ENCODE measurements around the gene HOXA7. TPM values are rescaled to one million over a fixed set of nuclear protein-coding genes. Genes with fewer than 3 reads are reported as not detected.

The HOXA7 gene
- total RNA-seq, 4 donors from 2014 or later: 8.7 to 16.9 (median 11.3) TPM

DNA sequence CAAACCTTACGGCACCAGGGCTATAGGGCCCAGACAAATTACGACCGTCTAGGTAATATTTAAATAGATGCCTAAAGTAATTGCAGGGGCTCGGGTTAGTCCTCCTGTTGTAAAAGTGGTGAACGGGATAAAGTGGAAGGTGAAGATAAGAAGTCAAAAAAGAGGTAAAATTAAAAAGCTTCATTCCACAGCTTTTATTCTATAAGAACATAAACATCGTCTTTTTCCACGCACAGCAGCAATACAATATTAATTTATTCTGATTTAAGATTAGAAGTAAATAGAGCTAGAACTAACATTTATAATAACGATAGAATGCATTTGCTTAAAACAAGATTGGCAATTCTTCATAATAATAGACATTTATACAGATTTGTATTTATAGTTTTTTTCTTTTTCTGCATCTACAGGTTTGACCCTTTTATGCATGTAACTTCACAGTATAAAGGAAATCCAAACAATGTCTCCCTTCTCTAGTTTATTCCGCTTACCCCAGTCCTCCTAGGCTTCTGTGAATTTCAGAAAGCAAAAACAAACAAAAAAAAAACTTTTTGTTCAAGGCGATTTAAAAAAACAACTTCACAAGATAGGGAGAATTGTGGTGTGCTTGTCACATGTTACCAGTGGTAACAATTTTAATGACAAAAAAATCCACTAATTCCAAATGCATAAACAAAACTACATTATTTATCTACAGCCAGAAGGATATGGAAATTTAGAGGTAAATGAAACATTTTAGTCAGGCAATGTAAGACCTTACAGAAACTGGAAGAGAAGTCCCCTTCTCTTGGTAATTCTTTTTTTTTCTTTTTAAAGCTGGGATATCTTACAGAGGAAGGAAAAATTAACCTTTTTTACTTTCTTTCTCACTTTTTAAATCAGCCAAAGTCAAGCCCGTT, 14.2 kb upstream of the HOXA7 start:
- Histone ChIP-seq H3K9me3 (no peaks in the 10 kb centered on the region), H3K27ac (peak overlapping the region; percentile 67 to 94 (median 88)), H3K4me3 (peak overlapping the region; percentile 54 to 74 (median 64)), H3K36me3 (no peaks in the 10 kb centered on the region), H3K4me1 (peaks cover 0 to 66% (median 15%) of the 10 kb centered on the region in 4 donors), H3K27me3 (peaks cover 0 to 95% of the 10 kb centered on the region in 2 donors)
- DNase-seq (ENCODE audit: low spot score in 2 of 2): no peak
- no peak for TF ChIP-seq POLR2A (IDR thresholded peaks at IDR 0.05)
- TF ChIP-seq, protein P1, sequence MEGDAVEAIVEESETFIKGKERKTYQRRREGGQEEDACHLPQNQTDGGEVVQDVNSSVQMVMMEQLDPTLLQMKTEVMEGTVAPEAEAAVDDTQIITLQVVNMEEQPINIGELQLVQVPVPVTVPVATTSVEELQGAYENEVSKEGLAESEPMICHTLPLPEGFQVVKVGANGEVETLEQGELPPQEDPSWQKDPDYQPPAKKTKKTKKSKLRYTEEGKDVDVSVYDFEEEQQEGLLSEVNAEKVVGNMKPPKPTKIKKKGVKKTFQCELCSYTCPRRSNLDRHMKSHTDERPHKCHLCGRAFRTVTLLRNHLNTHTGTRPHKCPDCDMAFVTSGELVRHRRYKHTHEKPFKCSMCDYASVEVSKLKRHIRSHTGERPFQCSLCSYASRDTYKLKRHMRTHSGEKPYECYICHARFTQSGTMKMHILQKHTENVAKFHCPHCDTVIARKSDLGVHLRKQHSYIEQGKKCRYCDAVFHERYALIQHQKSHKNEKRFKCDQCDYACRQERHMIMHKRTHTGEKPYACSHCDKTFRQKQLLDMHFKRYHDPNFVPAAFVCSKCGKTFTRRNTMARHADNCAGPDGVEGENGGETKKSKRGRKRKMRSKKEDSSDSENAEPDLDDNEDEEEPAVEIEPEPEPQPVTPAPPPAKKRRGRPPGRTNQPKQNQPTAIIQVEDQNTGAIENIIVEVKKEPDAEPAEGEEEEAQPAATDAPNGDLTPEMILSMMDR (IDR thresholded peaks at IDR 0.05): no peak
- TF ChIP-seq EP300 (IDR thresholded peaks at IDR 0.05): no peak
- 44 to 54% methylated on average over 11 of the region's 11 CpGs for WGBS, 2 donors

DNA sequence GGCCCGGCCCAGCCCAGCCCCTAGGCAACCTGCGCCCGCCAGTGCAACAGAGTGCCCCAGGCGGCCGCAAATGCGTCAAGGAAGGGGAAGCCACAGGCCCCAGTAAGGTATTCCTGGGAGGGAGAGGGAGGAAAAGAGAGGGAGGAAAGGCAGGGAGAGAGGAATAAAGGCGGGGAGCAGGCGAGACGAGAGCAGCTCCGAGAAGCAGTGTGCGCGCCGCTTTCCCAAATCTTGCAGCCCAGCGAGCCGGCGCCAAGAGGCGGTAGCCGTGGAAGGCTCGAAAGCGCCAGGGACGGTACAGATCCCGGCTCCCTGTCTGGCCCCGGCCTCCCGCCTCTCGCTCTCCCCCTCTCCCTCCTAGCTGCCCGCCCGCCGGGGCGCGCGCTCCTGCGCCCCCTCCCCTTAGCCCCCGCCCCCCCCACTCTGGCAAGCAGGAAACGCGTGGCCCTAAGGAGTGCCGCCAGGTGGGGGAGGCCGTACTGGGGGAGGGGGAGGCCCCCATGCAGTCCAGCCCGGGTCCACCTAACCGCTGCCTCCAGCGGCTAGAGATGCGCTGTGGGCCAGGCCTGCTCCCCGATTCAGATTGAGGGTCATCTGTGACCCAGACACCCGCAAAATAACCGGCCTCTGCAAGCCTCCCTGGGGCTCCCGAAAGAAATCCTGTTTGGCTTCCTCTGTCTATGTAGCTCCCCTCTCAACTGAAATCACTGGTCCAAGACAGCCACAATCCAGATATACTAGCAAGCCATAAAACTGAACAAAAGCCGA, 13.4 kb upstream of the HOXA7 start:
- Histone ChIP-seq H3K4me3 (peak overlapping the region; percentile 24 to 74 (median 32)), H3K36me3 (no peaks in the 10 kb centered on the region), H3K27ac (peak overlapping the region; percentile 67 to 94 (median 88)), H3K27me3 (peaks cover 0 to 95% of the 10 kb centered on the region in 2 donors), H3K9me3 (no peaks in the 10 kb centered on the region), H3K4me1 (peaks cover 0 to 70% (median 15%) of the 10 kb centered on the region in 4 donors)
- WGBS, 2 donors: 5% methylated on average over 31 to 33 of the region's 46 CpGs
- TF ChIP-seq, protein P1 (IDR thresholded peaks at IDR 0.05): no peak
- TF ChIP-seq EP300 (IDR thresholded peaks at IDR 0.05): no peak
- TF ChIP-seq POLR2A (IDR thresholded peaks at IDR 0.05): peak in 1 of 2 donors; percentile 16
- DNase-seq (ENCODE audit: low spot score in 2 of 2): peak in 1 of 2 donors; percentile 13

DNA sequence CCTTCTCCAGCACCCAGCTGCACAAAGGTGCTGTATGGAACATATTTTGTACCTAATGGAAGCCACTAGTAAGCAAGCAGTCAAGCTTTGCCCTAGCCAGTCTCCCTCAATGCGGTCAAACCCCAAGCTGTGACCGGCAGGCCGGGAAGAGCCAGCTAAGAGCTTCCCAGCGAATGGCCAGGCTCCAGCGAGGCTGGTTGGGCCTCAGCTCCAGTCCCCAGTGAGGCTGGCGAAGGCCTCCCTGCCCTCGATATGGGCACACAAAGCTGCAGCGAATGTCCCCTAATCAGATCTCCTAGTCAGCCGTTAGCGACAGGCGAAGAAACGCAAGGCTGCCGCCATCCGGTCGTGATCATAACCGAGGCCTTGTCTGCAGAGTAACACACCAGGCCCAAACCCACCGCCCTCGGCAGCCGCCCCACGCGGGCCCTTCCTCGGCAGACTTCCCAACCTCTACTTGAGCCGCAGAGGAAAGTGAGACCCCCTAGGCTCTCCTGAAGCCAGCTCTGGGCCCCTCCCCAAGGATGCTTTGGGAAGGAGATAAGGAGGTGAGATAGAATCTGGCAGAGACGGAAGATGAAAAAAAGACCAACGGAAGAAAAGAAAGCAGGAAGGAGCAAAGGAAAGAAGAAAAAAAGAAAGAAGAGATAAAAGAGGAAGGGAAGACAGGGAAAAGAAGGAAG, 11.9 kb upstream of the HOXA7 start:
- WGBS, 2 donors: 23 to 39% methylated on average over 15 to 25 of the region's 25 CpGs
- Histone ChIP-seq H3K27me3 (peaks cover 0 to 99% of the 10 kb centered on the region in 2 donors), H3K36me3 (no peaks in the 10 kb centered on the region), H3K4me3 (peak overlapping the region; percentile 6 to 74 (median 18)), H3K9me3 (no peaks in the 10 kb centered on the region), H3K27ac (peak overlapping the region; percentile 67 to 94 (median 88)), H3K4me1 (peaks cover 0 to 68% (median 10%) of the 10 kb centered on the region in 4 donors)
- TF ChIP-seq EP300 (IDR thresholded peaks at IDR 0.05) (peak in 1 of 2 donors; percentile 11), POLR2A (IDR thresholded peaks at IDR 0.05) (no peak)
- no peak for DNase-seq (ENCODE audit: low spot score in 2 of 2)

DNA sequence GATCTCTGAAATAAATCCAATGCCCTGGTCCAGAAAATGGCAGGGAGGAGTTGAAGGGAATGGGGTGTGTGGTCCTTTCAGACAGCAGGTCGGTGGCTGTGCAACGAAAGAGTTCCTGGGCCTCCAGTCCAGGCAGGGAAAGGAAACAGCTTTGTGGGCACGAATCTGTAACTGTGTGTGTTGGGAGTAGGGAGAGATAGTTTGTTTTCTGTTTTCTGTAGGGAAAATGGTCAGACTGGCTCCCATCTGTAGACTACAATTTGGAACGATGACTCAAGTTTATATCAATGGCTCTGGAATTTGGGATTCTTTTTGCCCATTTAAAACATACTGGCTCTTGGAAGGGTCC, 11.4 kb upstream of the HOXA7 start:
- Histone ChIP-seq H3K4me1 (peaks cover 0 to 66% (median 10%) of the 10 kb centered on the region in 4 donors), H3K4me3 (peak overlapping the region in 2 of 4 donors; percentile 4 to 74), H3K9me3 (no peaks in the 10 kb centered on the region), H3K27ac (peak overlapping the region; percentile 67 to 94 (median 88)), H3K27me3 (peaks cover 0 to 100% of the 10 kb centered on the region in 2 donors), H3K36me3 (no peaks in the 10 kb centered on the region)
- TF ChIP-seq, protein P1 (IDR thresholded peaks at IDR 0.05): no peak
- TF ChIP-seq EP300 (IDR thresholded peaks at IDR 0.05) (no peak), POLR2A (IDR thresholded peaks at IDR 0.05) (no peak)
- 45 to 47% methylated on average over 4 of the region's 4 CpGs for WGBS, 2 donors
- no peak for DNase-seq (ENCODE audit: low spot score in 2 of 2)
